ENCODE measurements around the gene ABCC11.

Gene ABCC11

GRCh38 chr16:48279199-48279598 is 31.9 kb upstream of the ABCC11 start:
- no peak overlapping the region for H3K4me3 ChIP-seq (ENCODE audit: insufficient read depth, low read depth, low read length, poor library complexity, severe bottlenecking)
- no peaks in the 10 kb centered on the region for H3K9me3 ChIP-seq (ENCODE audit: control insufficient read depth, low read length)
- no peak for DNase-seq
- no peaks in the 10 kb centered on the region for H3K27me3 ChIP-seq (replicated peaks; ENCODE audit: control insufficient read depth, insufficient read depth, low read length, poor library complexity, severe bottlenecking)
- no peaks in the 10 kb centered on the region for H3K4me1 ChIP-seq (ENCODE audit: control insufficient read depth, insufficient read depth, low read length, poor library complexity, severe bottlenecking)
- H3K27ac ChIP-seq (ENCODE audit: insufficient read depth, low read length, poor library complexity, severe bottlenecking), result no peak overlapping the region
- H3K36me3 ChIP-seq (ENCODE audit: control insufficient read depth, insufficient read depth, low read length), result peaks cover 12% of the 10 kb centered on the region

GRCh38 chr16:48277158-48277557 is 29.8 kb upstream of the ABCC11 start:
- Histone ChIP-seq H3K9me3 (ENCODE audit: control insufficient read depth, low read length) (no peaks in the 10 kb centered on the region), H3K4me3 (ENCODE audit: insufficient read depth, low read depth, low read length, poor library complexity, severe bottlenecking) (no peak overlapping the region), H3K27ac (ENCODE audit: insufficient read depth, low read length, poor library complexity, severe bottlenecking) (no peak overlapping the region), H3K27me3 (replicated peaks; ENCODE audit: control insufficient read depth, insufficient read depth, low read length, poor library complexity, severe bottlenecking) (no peaks in the 10 kb centered on the region), H3K4me1 (ENCODE audit: control insufficient read depth, insufficient read depth, low read length, poor library complexity, severe bottlenecking) (no peaks in the 10 kb centered on the region), H3K36me3 (ENCODE audit: control insufficient read depth, insufficient read depth, low read length) (peaks cover 18% of the 10 kb centered on the region)
- no peak for DNase-seq

DNA sequence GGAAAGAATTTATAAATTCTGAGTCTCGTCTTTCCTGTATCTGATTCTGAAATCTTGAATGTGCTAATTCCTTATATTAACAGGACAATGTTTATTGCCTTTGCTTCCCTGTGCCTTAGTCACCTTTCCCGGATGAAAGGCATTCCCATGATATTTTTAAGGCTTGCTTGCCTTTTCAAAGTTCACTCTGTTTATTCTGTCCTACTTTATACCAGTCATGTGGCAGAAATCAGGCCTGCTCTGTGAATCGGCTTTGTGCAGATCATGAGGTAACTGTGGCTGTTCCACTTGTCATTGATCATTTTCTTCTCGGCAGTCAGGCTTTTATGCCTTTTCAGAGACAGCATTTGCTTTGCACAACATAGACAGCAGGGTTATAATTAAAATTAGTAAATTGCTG is 28.8 kb upstream of the ABCC11 start:
- H3K4me1 ChIP-seq (ENCODE audit: control insufficient read depth, insufficient read depth, low read length, poor library complexity, severe bottlenecking), result no peaks in the 10 kb centered on the region
- H3K9me3 ChIP-seq (ENCODE audit: control insufficient read depth, low read length), result no peaks in the 10 kb centered on the region
- H3K27ac ChIP-seq (ENCODE audit: insufficient read depth, low read length, poor library complexity, severe bottlenecking), result no peak overlapping the region
- H3K27me3 ChIP-seq (replicated peaks; ENCODE audit: control insufficient read depth, insufficient read depth, low read length, poor library complexity, severe bottlenecking), result no peaks in the 10 kb centered on the region
- H3K36me3 ChIP-seq (ENCODE audit: control insufficient read depth, insufficient read depth, low read length), result peaks cover 18% of the 10 kb centered on the region
- H3K4me3 ChIP-seq (ENCODE audit: insufficient read depth, low read depth, low read length, poor library complexity, severe bottlenecking), result no peak overlapping the region
- no peak for DNase-seq

DNA sequence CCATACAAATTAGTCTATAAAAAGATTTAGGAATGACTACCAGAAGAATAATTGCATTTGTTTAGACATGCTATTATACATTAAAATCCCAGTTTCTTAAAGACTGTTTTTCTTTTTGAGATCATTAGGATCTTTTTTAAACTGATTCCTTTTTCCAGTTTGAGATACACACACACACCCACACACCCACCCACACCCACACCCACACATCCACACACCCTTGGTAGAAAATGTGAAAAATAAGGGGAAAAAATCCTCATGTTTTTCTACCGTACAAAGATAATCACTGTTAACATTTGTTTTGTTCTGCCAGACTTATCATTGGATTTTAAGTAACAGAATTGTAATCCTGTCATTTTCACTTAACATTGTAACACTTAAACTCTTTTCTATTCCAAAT is 27.1 kb upstream of the ABCC11 start:
- no peaks in the 10 kb centered on the region for H3K27me3 ChIP-seq (replicated peaks; ENCODE audit: control insufficient read depth, insufficient read depth, low read length, poor library complexity, severe bottlenecking)
- no peaks in the 10 kb centered on the region for H3K9me3 ChIP-seq (ENCODE audit: control insufficient read depth, low read length)
- H3K4me1 ChIP-seq (ENCODE audit: control insufficient read depth, insufficient read depth, low read length, poor library complexity, severe bottlenecking), result no peaks in the 10 kb centered on the region
- peaks cover 22% of the 10 kb centered on the region for H3K36me3 ChIP-seq (ENCODE audit: control insufficient read depth, insufficient read depth, low read length)
- H3K27ac ChIP-seq (ENCODE audit: insufficient read depth, low read length, poor library complexity, severe bottlenecking), result no peak overlapping the region
- H3K4me3 ChIP-seq (ENCODE audit: insufficient read depth, low read depth, low read length, poor library complexity, severe bottlenecking), result no peak overlapping the region
- DNase-seq, result no peak

GRCh38 chr16:48272837-48273421 is 25.6 kb upstream of the ABCC11 start:
- H3K4me1 ChIP-seq (ENCODE audit: control insufficient read depth, insufficient read depth, low read length, poor library complexity, severe bottlenecking), result no peaks in the 10 kb centered on the region
- H3K27ac ChIP-seq (ENCODE audit: insufficient read depth, low read length, poor library complexity, severe bottlenecking), result no peak overlapping the region
- peaks cover 17% of the 10 kb centered on the region for H3K36me3 ChIP-seq (ENCODE audit: control insufficient read depth, insufficient read depth, low read length)

GRCh38 chr16:48271728-48272127 is 24.4 kb upstream of the ABCC11 start:
- H3K9me3 ChIP-seq (ENCODE audit: control insufficient read depth, low read length), result no peaks in the 10 kb centered on the region
- H3K4me1 ChIP-seq (ENCODE audit: control insufficient read depth, insufficient read depth, low read length, poor library complexity, severe bottlenecking), result no peaks in the 10 kb centered on the region
- H3K4me3 ChIP-seq (ENCODE audit: insufficient read depth, low read depth, low read length, poor library complexity, severe bottlenecking), result no peak overlapping the region
- H3K27me3 ChIP-seq (replicated peaks; ENCODE audit: control insufficient read depth, insufficient read depth, low read length, poor library complexity, severe bottlenecking), result no peaks in the 10 kb centered on the region
- H3K36me3 ChIP-seq (ENCODE audit: control insufficient read depth, insufficient read depth, low read length), result peaks cover 17% of the 10 kb centered on the region
- H3K27ac ChIP-seq (ENCODE audit: insufficient read depth, low read length, poor library complexity, severe bottlenecking), result no peak overlapping the region
- DNase-seq, result no peak

More at GRCh38 chr16:48272837-48273421, 25.6 kb upstream of the ABCC11 start:
- no peak overlapping the region for H3K4me3 ChIP-seq (ENCODE audit: insufficient read depth, low read depth, low read length, poor library complexity, severe bottlenecking)
- DNase-seq, result no peak
- no peaks in the 10 kb centered on the region for H3K27me3 ChIP-seq (replicated peaks; ENCODE audit: control insufficient read depth, insufficient read depth, low read length, poor library complexity, severe bottlenecking)
- H3K9me3 ChIP-seq (ENCODE audit: control insufficient read depth, low read length), result no peaks in the 10 kb centered on the region

- no peak for DNase-seq
- H3K4me3 ChIP-seq (ENCODE audit: insufficient read depth, low read depth, low read length, poor library complexity, severe bottlenecking), result no peak overlapping the region
- H3K9me3 ChIP-seq (ENCODE audit: control insufficient read depth, low read length), result no peaks in the 10 kb centered on the region
- H3K27ac ChIP-seq (ENCODE audit: insufficient read depth, low read length, poor library complexity, severe bottlenecking), result no peak overlapping the region
- H3K27me3 ChIP-seq (replicated peaks; ENCODE audit: control insufficient read depth, insufficient read depth, low read length, poor library complexity, severe bottlenecking), result no peaks in the 10 kb centered on the region
- H3K4me1 ChIP-seq (ENCODE audit: control insufficient read depth, insufficient read depth, low read length, poor library complexity, severe bottlenecking), result no peaks in the 10 kb centered on the region
- H3K36me3 ChIP-seq (ENCODE audit: control insufficient read depth, insufficient read depth, low read length), result peaks cover 19% of the 10 kb centered on the region
Observed at GRCh38 chr16:48269011-48269410, 21.7 kb upstream of the ABCC11 start.

GRCh38 chr16:48262631-48263030 is 15.3 kb upstream of the ABCC11 start:
- Histone ChIP-seq H3K4me1 (ENCODE audit: control insufficient read depth, insufficient read depth, low read length, poor library complexity, severe bottlenecking) (no peaks in the 10 kb centered on the region), H3K36me3 (ENCODE audit: control insufficient read depth, insufficient read depth, low read length) (peaks cover 56% of the 10 kb centered on the region), H3K27ac (ENCODE audit: insufficient read depth, low read length, poor library complexity, severe bottlenecking) (no peak overlapping the region), H3K4me3 (ENCODE audit: insufficient read depth, low read depth, low read length, poor library complexity, severe bottlenecking) (no peak overlapping the region), H3K9me3 (ENCODE audit: control insufficient read depth, low read length) (no peaks in the 10 kb centered on the region), H3K27me3 (replicated peaks; ENCODE audit: control insufficient read depth, insufficient read depth, low read length, poor library complexity, severe bottlenecking) (no peaks in the 10 kb centered on the region)
- no peak for DNase-seq

- Histone ChIP-seq H3K36me3 (ENCODE audit: control insufficient read depth, insufficient read depth, low read length) (peaks cover 60% of the 10 kb centered on the region), H3K4me1 (ENCODE audit: control insufficient read depth, insufficient read depth, low read length, poor library complexity, severe bottlenecking) (no peaks in the 10 kb centered on the region), H3K27ac (ENCODE audit: insufficient read depth, low read length, poor library complexity, severe bottlenecking) (no peak overlapping the region), H3K9me3 (ENCODE audit: control insufficient read depth, low read length) (no peaks in the 10 kb centered on the region), H3K4me3 (ENCODE audit: insufficient read depth, low read depth, low read length, poor library complexity, severe bottlenecking) (no peak overlapping the region), H3K27me3 (replicated peaks; ENCODE audit: control insufficient read depth, insufficient read depth, low read length, poor library complexity, severe bottlenecking) (no peaks in the 10 kb centered on the region)
- no peak for DNase-seq
Observed at GRCh38 chr16:48261569-48261968, 14.2 kb upstream of the ABCC11 start.

DNA sequence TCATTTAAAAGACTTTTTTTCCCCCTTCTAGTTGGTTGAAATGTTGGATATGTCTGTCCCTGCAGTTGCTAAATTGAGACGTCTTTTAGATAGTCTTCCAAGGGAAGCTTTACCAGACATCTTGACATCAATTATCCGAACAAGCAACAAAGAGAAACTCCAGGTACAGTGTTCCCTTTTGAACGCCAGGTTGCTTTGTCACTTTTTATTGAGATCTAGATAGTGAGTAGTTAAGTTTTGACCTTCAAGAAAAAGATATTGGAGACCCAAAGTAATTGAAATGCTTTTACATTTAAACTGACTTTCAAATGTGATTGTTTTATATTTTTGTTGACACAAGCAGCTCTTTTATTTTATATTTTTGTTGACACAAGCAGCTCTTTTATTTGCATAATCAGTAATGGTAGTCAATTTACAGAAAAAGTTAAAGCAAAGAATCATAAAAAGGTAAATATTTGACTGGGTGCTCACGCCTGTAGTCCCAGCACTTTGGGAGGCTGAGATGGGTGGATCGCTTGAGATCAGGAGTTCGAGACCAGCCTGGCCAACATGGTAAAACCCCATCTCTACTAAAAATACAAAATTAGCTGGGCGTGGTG is 9.3 kb upstream of the ABCC11 start:
- Histone ChIP-seq H3K27me3 (replicated peaks; ENCODE audit: control insufficient read depth, insufficient read depth, low read length, poor library complexity, severe bottlenecking) (no peaks in the 10 kb centered on the region), H3K36me3 (ENCODE audit: control insufficient read depth, insufficient read depth, low read length) (peaks cover 60% of the 10 kb centered on the region), H3K27ac (ENCODE audit: insufficient read depth, low read length, poor library complexity, severe bottlenecking) (no peak overlapping the region), H3K4me3 (ENCODE audit: insufficient read depth, low read depth, low read length, poor library complexity, severe bottlenecking) (no peak overlapping the region), H3K9me3 (ENCODE audit: control insufficient read depth, low read length) (no peaks in the 10 kb centered on the region), H3K4me1 (ENCODE audit: control insufficient read depth, insufficient read depth, low read length, poor library complexity, severe bottlenecking) (no peaks in the 10 kb centered on the region)
- no peak for DNase-seq
